DND-41 (cell line): Measurements from ENCODE around the gene RPL15.
A peak's percentile ranks its signal among the peaks of the same experiment; 100 is the strongest.

Experiments used
- EZH2 ChIP-seq: IDR thresholded peaks from 3 replicates; pipeline ENCODE4 v1.6.1; 2012; ENCODE audit warnings: borderline replicate concordance, low read depth, mild to moderate bottlenecking, moderate library complexity, low read length, inconsistent platforms; ENCODE audit not compliant: severe bottlenecking
- TF ChIP-seq, protein P1 (sequence below): IDR thresholded peaks from 2 replicates; pipeline ENCODE4 v1.5.1; 2012; ENCODE audit warnings: borderline replicate concordance, low read length, moderate library complexity, mild to moderate bottlenecking; ENCODE audit not compliant: poor library complexity, severe bottlenecking; ENCODE audit errors: extremely low read depth

DNA sequence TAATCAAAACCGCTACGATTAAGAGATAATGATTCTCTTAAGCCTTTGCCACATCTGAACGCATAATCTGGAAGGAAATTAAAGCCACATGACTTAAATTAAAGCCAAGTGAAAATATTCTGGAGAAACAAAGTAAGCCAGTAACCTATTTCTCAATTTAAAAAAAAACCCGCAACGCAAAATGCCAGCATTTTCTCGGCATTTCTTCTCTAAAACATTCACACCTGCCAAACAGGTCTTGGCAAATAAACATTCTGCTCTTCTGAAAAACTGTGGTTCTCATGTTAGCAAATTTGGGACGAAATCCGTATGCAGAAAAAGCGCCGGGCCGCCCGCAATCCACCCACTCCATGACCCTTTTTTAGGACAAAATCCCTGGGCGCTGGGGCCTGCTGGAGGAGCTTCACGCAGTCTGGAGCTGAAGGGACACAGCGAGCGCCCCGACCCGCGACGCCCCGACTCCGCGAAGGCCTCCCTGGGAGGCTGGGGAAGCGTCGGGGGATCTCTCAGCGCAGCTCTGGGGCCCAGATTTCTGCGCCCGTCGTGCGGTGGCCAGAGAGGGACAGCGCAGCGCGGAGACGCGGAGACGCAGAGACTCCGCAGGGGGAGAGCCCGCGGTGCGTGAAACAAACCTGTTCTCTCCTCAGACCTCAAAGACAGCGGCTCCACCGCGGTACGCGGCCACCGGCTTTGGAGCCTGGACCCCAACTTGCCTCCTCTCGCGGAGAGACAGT lies 613 bp upstream of the RPL15 start:
- TF ChIP-seq, protein P1, sequence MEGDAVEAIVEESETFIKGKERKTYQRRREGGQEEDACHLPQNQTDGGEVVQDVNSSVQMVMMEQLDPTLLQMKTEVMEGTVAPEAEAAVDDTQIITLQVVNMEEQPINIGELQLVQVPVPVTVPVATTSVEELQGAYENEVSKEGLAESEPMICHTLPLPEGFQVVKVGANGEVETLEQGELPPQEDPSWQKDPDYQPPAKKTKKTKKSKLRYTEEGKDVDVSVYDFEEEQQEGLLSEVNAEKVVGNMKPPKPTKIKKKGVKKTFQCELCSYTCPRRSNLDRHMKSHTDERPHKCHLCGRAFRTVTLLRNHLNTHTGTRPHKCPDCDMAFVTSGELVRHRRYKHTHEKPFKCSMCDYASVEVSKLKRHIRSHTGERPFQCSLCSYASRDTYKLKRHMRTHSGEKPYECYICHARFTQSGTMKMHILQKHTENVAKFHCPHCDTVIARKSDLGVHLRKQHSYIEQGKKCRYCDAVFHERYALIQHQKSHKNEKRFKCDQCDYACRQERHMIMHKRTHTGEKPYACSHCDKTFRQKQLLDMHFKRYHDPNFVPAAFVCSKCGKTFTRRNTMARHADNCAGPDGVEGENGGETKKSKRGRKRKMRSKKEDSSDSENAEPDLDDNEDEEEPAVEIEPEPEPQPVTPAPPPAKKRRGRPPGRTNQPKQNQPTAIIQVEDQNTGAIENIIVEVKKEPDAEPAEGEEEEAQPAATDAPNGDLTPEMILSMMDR = no peak
- peak; percentile 34 for TF ChIP-seq EZH2
